CD4-positive, alpha-beta T cell treated with Interleukin-4 for 4 hours (primary cell): Measurements from ENCODE around the gene SPRR1A.

Experiments
- DNase-seq: peaks from one replicate; pipeline ENCODE4 v3.0.0-alpha.2; 2020

Gene SPRR1A

DNA sequence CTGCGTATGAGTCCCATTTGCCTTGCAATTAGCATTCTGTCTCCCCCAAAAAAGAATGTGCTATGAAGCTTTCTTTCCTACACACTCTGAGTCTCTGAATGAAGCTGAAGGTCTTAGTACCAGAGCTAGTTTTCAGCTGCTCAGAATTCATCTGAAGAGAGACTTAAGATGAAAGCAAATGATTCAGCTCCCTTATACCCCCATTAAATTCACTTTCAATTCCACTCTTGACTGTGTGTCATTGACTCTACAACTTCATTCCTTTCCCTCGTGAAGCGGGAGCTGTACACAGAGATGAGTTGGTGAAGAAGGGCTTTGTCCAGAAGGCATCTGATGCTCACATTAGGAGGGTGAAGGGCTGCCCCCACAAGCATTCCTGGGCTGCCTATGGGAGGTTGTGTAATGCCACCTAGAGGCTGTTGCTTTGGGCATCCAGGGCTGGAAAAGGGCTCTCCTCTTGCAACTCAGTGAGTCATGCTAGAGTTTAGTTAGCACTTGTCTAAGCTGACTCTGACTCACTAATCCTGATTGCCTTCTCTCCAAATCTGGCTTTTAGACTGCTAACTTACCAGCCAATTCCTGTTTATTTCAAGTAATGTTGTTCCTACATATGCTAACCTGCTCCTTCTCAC is 48.9 kb downstream of the SPRR1A start:
- no peak for DNase-seq

DNA sequence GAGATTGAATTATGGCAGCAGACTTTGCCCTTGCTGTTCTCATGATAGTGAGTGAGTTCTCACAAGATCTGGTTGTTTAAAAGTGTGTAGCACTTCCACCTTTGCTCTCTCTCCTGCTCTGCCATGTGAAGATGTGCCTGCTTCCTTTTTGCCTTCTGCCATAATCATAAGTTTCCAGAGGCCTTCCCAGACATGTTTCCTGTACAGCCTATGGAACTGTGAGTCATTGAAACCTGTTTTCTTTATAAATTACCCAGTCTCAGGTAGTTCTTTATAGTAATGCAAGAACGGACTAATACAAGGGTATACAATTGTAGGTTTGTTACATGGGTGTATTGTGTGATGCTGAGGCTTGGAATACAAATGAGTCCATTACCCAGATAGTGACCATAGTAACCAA is 51.3 kb downstream of the SPRR1A start:
- no peak for DNase-seq
